ENCODE measurements around the gene PCDHGA1.
"Not testable (repeated sequence)": the region's sequence is repeated elsewhere in the genome, so short reads cannot be mapped to it uniquely, and the experiment has no call there.

The PCDHGA1 gene

GRCh38 chr5:141374627-141375026 is 44.3 kb downstream of the PCDHGA1 start:
- no peak for DNase-seq (ENCODE audit: low read depth)
- H3K4me3 ChIP-seq (ENCODE audit: low read length) = peak overlapping the region; percentile 56; the same call in 1 of the 2 replicates
- TF ChIP-seq CTCF (conservative IDR thresholded peaks at IDR 0.05; ENCODE audit: low read length) = no peak

- not testable (repeated sequence) for DNase-seq (ENCODE audit: low read depth); H3K4me3 ChIP-seq (ENCODE audit: low read length)
These were observed 45.3 kb downstream of the PCDHGA1 start for GRCh38 chr5:141375444-141376155.

- peak; percentile 58 for DNase-seq (ENCODE audit: low read depth)
- TF ChIP-seq CTCF (conservative IDR thresholded peaks at IDR 0.05; ENCODE audit: low read length) = peak; percentile 67
- H3K4me3 ChIP-seq (ENCODE audit: low read length) = peak within 1 kb of the TSS; percentile 71
These were observed 52.4 kb downstream of the PCDHGA1 start, which contains the start of gene PCDHGA7 for GRCh38 chr5:141382469-141383294. TSS of gene PCDHGA7 (plus strand) at chr5:141382742. CDS start at chr5:141382900, 158 bp downstream.

GRCh38 chr5:141383345-141383744 is 53.0 kb downstream of the PCDHGA1 start:
- DNase-seq (ENCODE audit: low read depth) = no peak
- H3K4me3 ChIP-seq (ENCODE audit: low read length) = peak overlapping the region; percentile 71
- TF ChIP-seq CTCF (conservative IDR thresholded peaks at IDR 0.05; ENCODE audit: low read length) = no peak

- no peak for DNase-seq (ENCODE audit: low read depth)
- no peak overlapping the region for H3K4me3 ChIP-seq (ENCODE audit: low read length)
- TF ChIP-seq CTCF (conservative IDR thresholded peaks at IDR 0.05; ENCODE audit: low read length) = no peak
These were observed 54.4 kb downstream of the PCDHGA1 start for GRCh38 chr5:141384471-141385267.

- TF ChIP-seq CTCF (conservative IDR thresholded peaks at IDR 0.05; ENCODE audit: low read length) = peak; percentile 64
- H3K4me3 ChIP-seq (ENCODE audit: low read length) = peak within 1 kb of the TSS; percentile 54
- peak; percentile 54 for DNase-seq (ENCODE audit: low read depth)
These were observed 57.4 kb downstream of the PCDHGA1 start, which contains the start of gene PCDHGB4 for GRCh38 chr5:141387557-141388311. TSS of gene PCDHGB4 (plus strand) at chr5:141387698. CDS start at chr5:141387885, 187 bp downstream.
